Measurements from ENCODE around the gene BANF2. TPM values are rescaled to one million over a fixed set of nuclear protein-coding genes. Genes with fewer than 3 reads are reported as not detected.

The BANF2 gene
- total and polyA plus RNA-seq, 2 experiments from 2014 or later, result not detected

GRCh38 chr20:17741220-17741619, 41.5 kb downstream of the BANF2 start:
- no peak for TF ChIP-seq EZH2 (IDR thresholded peaks at IDR 0.05; ENCODE audit: insufficient read depth, poor library complexity, severe bottlenecking)
- no peak for TF ChIP-seq EZH2phosphoT487 (IDR thresholded peaks at IDR 0.05; ENCODE audit: insufficient read depth, low read depth)
- Histone ChIP-seq H3K4me3 (no peak overlapping the region), H3K9me2 (ENCODE audit: insufficient read depth) (no peaks in the 10 kb centered on the region), H3K4me1 (ENCODE audit: insufficient read depth) (no peaks in the 10 kb centered on the region), H3K36me3 (ENCODE audit: low read depth) (no peaks in the 10 kb centered on the region), H3K79me2 (ENCODE audit: insufficient read depth) (no peaks in the 10 kb centered on the region), H3K27ac (no peak overlapping the region), H2AFZ (no peak overlapping the region), H3K9me3 (ENCODE audit: low read depth) (no peaks in the 10 kb centered on the region), H4K20me1 (ENCODE audit: insufficient read depth) (no peaks in the 10 kb centered on the region), H3F3A (ENCODE audit: insufficient read depth) (no peaks in the 10 kb centered on the region), H3K4me2 (ENCODE audit: unreplicated experiment) (no peak overlapping the region), H3K9ac (no peak overlapping the region), H3K27me3 (replicated peaks; ENCODE audit: insufficient read depth) (no peaks in the 10 kb centered on the region)
- WGBS, 2 experiments (ENCODE audit: low coverage in 1 of 2, low lambda C conversion rate in 2 of 2, missing lambda C conversion rate in 2 of 2), result 76 to 80% methylated on average over 5 of the region's 5 CpGs
- in situ Hi-C loops (cut with MboI), result no loop called here
- DNase-seq, result no peak

DNA sequence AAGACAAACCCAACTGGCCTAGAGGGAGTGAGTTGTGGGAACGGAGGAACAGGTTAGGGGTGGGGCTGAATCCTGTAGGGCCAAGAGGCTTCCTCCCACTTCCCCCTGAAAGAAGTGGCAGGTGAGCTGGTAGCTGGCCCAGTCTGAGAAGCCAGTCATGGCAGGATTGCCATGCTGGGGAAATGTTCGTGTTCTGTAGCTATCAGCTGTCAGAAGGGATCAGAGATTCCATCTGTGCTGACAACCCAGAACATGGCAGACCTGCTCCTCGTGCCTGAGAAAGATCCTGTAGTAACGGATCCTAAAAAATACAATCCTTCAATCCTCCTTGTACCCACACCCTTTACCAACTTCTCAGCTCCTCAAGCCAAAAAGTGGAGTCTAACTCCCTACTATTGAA, 43.0 kb downstream of the BANF2 start:
- H4K20me1 ChIP-seq (ENCODE audit: insufficient read depth), result no peaks in the 10 kb centered on the region
- H3K27ac ChIP-seq, result no peak overlapping the region
- peaks cover 8% of the 10 kb centered on the region for H3K4me1 ChIP-seq (ENCODE audit: insufficient read depth)
- no peaks in the 10 kb centered on the region for H3K9me3 ChIP-seq (ENCODE audit: low read depth)
- 41 to 54% methylated on average over 4 of the region's 4 CpGs for WGBS, 2 experiments (ENCODE audit: low coverage in 1 of 2, low lambda C conversion rate in 2 of 2, missing lambda C conversion rate in 2 of 2)
- H3K4me3 ChIP-seq, result no peak overlapping the region
- H3K4me2 ChIP-seq (ENCODE audit: unreplicated experiment), result no peak overlapping the region
- in situ Hi-C loops (cut with MboI), result no loop called here
- no peaks in the 10 kb centered on the region for H3K9me2 ChIP-seq (ENCODE audit: insufficient read depth)
- H3F3A ChIP-seq (ENCODE audit: insufficient read depth), result peaks cover 10% of the 10 kb centered on the region
- no peak overlapping the region for H2AFZ ChIP-seq
- no peak for DNase-seq
- TF ChIP-seq EZH2phosphoT487 (IDR thresholded peaks at IDR 0.05; ENCODE audit: insufficient read depth, low read depth), result no peak
- no peak for TF ChIP-seq EZH2 (IDR thresholded peaks at IDR 0.05; ENCODE audit: insufficient read depth, poor library complexity, severe bottlenecking)
- H3K79me2 ChIP-seq (ENCODE audit: insufficient read depth), result no peaks in the 10 kb centered on the region
- no peak overlapping the region for H3K9ac ChIP-seq
- no peaks in the 10 kb centered on the region for H3K36me3 ChIP-seq (ENCODE audit: low read depth)
- H3K27me3 ChIP-seq (replicated peaks; ENCODE audit: insufficient read depth), result no peaks in the 10 kb centered on the region

GRCh38 chr20:17743677-17744076, 43.9 kb downstream of the BANF2 start:
- TF ChIP-seq EZH2phosphoT487 (IDR thresholded peaks at IDR 0.05; ENCODE audit: insufficient read depth, low read depth) (no peak), EZH2 (IDR thresholded peaks at IDR 0.05; ENCODE audit: insufficient read depth, poor library complexity, severe bottlenecking) (no peak)
- in situ Hi-C loops (cut with MboI), result no loop called here
- DNase-seq, result no peak
- Histone ChIP-seq H3K27me3 (replicated peaks; ENCODE audit: insufficient read depth) (no peaks in the 10 kb centered on the region), H3K9me3 (ENCODE audit: low read depth) (no peaks in the 10 kb centered on the region), H2AFZ (no peak overlapping the region), H3K36me3 (ENCODE audit: low read depth) (no peaks in the 10 kb centered on the region), H4K20me1 (ENCODE audit: insufficient read depth) (no peaks in the 10 kb centered on the region), H3K27ac (no peak overlapping the region), H3K9ac (no peak overlapping the region), H3K79me2 (ENCODE audit: insufficient read depth) (no peaks in the 10 kb centered on the region), H3K4me2 (ENCODE audit: unreplicated experiment) (no peak overlapping the region), H3K4me1 (ENCODE audit: insufficient read depth) (peaks cover 10% of the 10 kb centered on the region), H3K4me3 (no peak overlapping the region), H3K9me2 (ENCODE audit: insufficient read depth) (no peaks in the 10 kb centered on the region), H3F3A (ENCODE audit: insufficient read depth) (peaks cover 11% of the 10 kb centered on the region)
- 71 to 79% methylated on average over 6 of the region's 6 CpGs for WGBS, 2 experiments (ENCODE audit: low coverage in 1 of 2, low lambda C conversion rate in 2 of 2, missing lambda C conversion rate in 2 of 2)

GRCh38 chr20:17747431-17747846, 47.7 kb downstream of the BANF2 start:
- peak; percentile 96 for DNase-seq
- Histone ChIP-seq H2AFZ (no peak overlapping the region), H3K27me3 (replicated peaks; ENCODE audit: insufficient read depth) (no peaks in the 10 kb centered on the region), H4K20me1 (ENCODE audit: insufficient read depth) (no peaks in the 10 kb centered on the region), H3K4me2 (ENCODE audit: unreplicated experiment) (peak overlapping the region; percentile 90), H3K36me3 (ENCODE audit: low read depth) (no peaks in the 10 kb centered on the region), H3K27ac (peak overlapping the region; percentile 18; the same call in 1 of the 2 replicates), H3K4me3 (peak overlapping the region; percentile 44), H3K9me2 (ENCODE audit: insufficient read depth) (no peaks in the 10 kb centered on the region), H3K9ac (peak overlapping the region; percentile 31; the same call in 1 of the 2 replicates), H3K79me2 (ENCODE audit: insufficient read depth) (no peaks in the 10 kb centered on the region), H3F3A (ENCODE audit: insufficient read depth) (peaks cover 11% of the 10 kb centered on the region), H3K4me1 (ENCODE audit: insufficient read depth) (peaks cover 19% of the 10 kb centered on the region), H3K9me3 (ENCODE audit: low read depth) (no peaks in the 10 kb centered on the region)
- WGBS, 2 experiments (ENCODE audit: low coverage in 1 of 2, low lambda C conversion rate in 2 of 2, missing lambda C conversion rate in 2 of 2), result 1 to 5% methylated on average over 4 of the region's 4 CpGs
- in situ Hi-C loops (cut with MboI), result no loop called here
- TF ChIP-seq EZH2phosphoT487 (IDR thresholded peaks at IDR 0.05; ENCODE audit: insufficient read depth, low read depth), result no peak
- no peak for TF ChIP-seq EZH2 (IDR thresholded peaks at IDR 0.05; ENCODE audit: insufficient read depth, poor library complexity, severe bottlenecking)

DNA sequence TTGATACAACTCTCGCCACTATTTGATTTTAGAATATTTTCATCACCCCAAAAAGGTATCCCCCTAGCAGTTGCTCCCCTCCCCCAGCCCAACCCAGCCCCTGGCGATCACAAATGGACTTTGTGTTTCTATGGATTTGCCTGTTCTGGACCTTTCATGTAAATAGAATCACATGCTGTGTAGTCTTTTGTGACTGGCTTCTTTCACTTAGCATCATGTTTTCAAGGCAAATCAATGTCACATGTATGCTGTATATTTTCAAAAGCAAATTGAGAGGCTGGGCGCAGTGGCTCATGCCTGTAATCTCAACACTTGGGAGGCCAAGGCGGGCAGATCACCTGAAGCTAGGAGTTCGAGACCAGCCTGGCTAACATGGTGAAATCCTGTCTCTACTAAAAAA, 48.5 kb downstream of the BANF2 start:
- H3K9me2 ChIP-seq (ENCODE audit: insufficient read depth), result no peaks in the 10 kb centered on the region
- no peak overlapping the region for H2AFZ ChIP-seq
- DNase-seq, result no peak
- H4K20me1 ChIP-seq (ENCODE audit: insufficient read depth), result no peaks in the 10 kb centered on the region
- H3F3A ChIP-seq (ENCODE audit: insufficient read depth), result peaks cover 11% of the 10 kb centered on the region
- H3K9me3 ChIP-seq (ENCODE audit: low read depth), result no peaks in the 10 kb centered on the region
- H3K4me2 ChIP-seq (ENCODE audit: unreplicated experiment), result no peak overlapping the region
- no peak for TF ChIP-seq EZH2 (IDR thresholded peaks at IDR 0.05; ENCODE audit: insufficient read depth, poor library complexity, severe bottlenecking)
- H3K4me3 ChIP-seq, result no peak overlapping the region
- no peaks in the 10 kb centered on the region for H3K79me2 ChIP-seq (ENCODE audit: insufficient read depth)
- in situ Hi-C loops (cut with MboI), result no loop called here
- peaks cover 19% of the 10 kb centered on the region for H3K4me1 ChIP-seq (ENCODE audit: insufficient read depth)
- no peak overlapping the region for H3K27ac ChIP-seq
- H3K36me3 ChIP-seq (ENCODE audit: low read depth), result no peaks in the 10 kb centered on the region
- H3K9ac ChIP-seq, result no peak overlapping the region
- WGBS, 2 experiments (ENCODE audit: low coverage in 1 of 2, low lambda C conversion rate in 2 of 2, missing lambda C conversion rate in 2 of 2), result 90 to 96% methylated on average over 5 of the region's 5 CpGs
- H3K27me3 ChIP-seq (replicated peaks; ENCODE audit: insufficient read depth), result no peaks in the 10 kb centered on the region

Measured in GM23248 (cell line).